ENCODE data around the gene TJAP1.

DNA sequence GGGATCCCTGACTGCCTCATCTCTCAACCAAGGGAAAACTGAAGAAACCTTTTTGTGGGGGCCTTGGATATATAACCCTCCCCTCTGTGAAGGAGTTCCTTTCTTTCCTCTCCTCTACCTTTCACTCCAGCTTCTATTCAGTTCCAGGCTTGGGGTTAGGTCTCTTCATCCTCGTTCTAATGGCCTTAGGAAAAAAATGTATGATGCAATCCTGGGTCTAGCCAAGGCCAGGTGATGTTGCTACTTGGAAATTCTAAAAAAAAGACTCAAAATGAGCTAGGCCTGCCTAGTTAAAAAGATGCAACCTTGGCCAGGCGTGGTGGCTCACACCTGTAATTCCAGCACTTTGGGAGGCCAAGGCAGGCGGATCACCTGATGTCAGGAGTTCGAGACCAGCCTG is 42.4 kb upstream of the TJAP1 start:
- no peak for TF ChIP-seq CTCF (IDR thresholded peaks at IDR 0.05)
- TF ChIP-seq POLR2A (IDR thresholded peaks at IDR 0.05) = no peak
